Sigmoid colon (tissue), 7 donors: Measurements from ENCODE around the gene PARG. TPM values are rescaled to one million over a fixed set of nuclear protein-coding genes. Genes with fewer than 3 reads are reported as not detected.
"Not testable (repeated sequence)": the region's sequence is repeated elsewhere in the genome, so short reads cannot be mapped to it uniquely, and the experiment has no call there.

Experiments
- DNase-seq: peaks from one replicate; pipeline ENCODE4 v3.0.0-alpha.2; 2019
- H3K27ac ChIP-seq, 4 donors: fragments of 200-600 bp; sonication (generic); one replicate each; pipeline ENCODE4 v1.5.1; 2016 to 2019; ENCODE audit warnings: mild to moderate bottlenecking in 1 of 4
- H3K27me3 ChIP-seq, 3 donors: fragments of 200-600 bp; sonication (generic); one replicate each; pipeline ENCODE4 v1.5.1; 2019; ENCODE audit warnings: mild to moderate bottlenecking in 1 of 3
- H3K36me3 ChIP-seq, 4 donors: fragments of 200-600 bp; sonication (generic); one replicate each; pipeline ENCODE4 v1.5.1; 2016 to 2019
- H3K4me1 ChIP-seq, 4 donors: fragments of 200-600 bp; sonication (generic); one replicate each; pipeline ENCODE4 v1.5.1; 2017 to 2019
- H3K4me3 ChIP-seq, 4 donors: fragments of 200-600 bp; sonication (generic); one replicate each; pipeline ENCODE4 v1.5.1; 2017 to 2019; ENCODE audit warnings: mild to moderate bottlenecking in 2 of 4, moderate library complexity in 1 of 4
- H3K9me3 ChIP-seq, 4 donors: fragments of 200-600 bp in 3 of 4; sonication (generic) in 3 of 4; one replicate each; pipeline versions ENCODE4 v1.5.1 to v1.6.1; 2013 to 2019
- CTCF ChIP-seq, 4 experiments: fragments of 450-650 bp in 3 of 4; fragments of 200-600 bp in 1 of 4; IDR thresholded peaks; one replicate each; pipeline ENCODE4 v1.5.1; 2016 to 2019; ENCODE audit warnings: antibody characterized with exemption in 4 of 4, mild to moderate bottlenecking in 3 of 4, moderate library complexity in 2 of 4
- EP300 ChIP-seq, 4 donors: sonication (generic); formaldehyde crosslinking; IDR thresholded peaks; one replicate each; pipeline ENCODE4 v1.6.1; 2017; ENCODE audit warnings: antibody characterized with exemption in 4 of 4
- POLR2A ChIP-seq, 2 donors: fragments of 450-650 bp; IDR thresholded peaks; one replicate each; pipeline ENCODE4 v1.6.1; 2016; ENCODE audit warnings: antibody characterized with exemption in 2 of 2, mild to moderate bottlenecking in 2 of 2, moderate library complexity in 2 of 2
- POLR2AphosphoS5 ChIP-seq, 4 donors: sonication (generic); formaldehyde crosslinking; IDR thresholded peaks; one replicate each; pipeline ENCODE4 v1.6.1; 2017; ENCODE audit warnings: antibody characterized with exemption in 4 of 4
- WGBS, 2 donors: extraction: QIAGEN DNeasy Blood & Tissue Kit; methylation state at CpG; one replicate each; pipeline ENCODE4 v1.1.7; 2013; 5-methylcytosine and 5-hydroxymethylcytosine counted together
- intact Hi-C: fragments of 100-400 bp; cut with DNase I; formaldehyde crosslinking; loops from one replicate; pipeline ENCODE4 v1.15.1; 2023
- polyA plus RNA-seq, 3 donors: library from polyadenylated mRNA; stranded (reverse); fragments of 200-250 nt; gene quantifications; one replicate each; pipeline ENCODE4 v1.2.3, GENCODE V29; 2013
- total RNA-seq, 4 donors: library from RNA; depleted of rRNA; stranded (reverse); fragments of >200 nt; gene quantifications; one replicate each; pipeline ENCODE4 v1.1.0, GENCODE V29; 2016
- donor health status: healthy with polysubstance abuse.
- donor health status: Bipolar disorder and iron deficiency.
- donor health status: healthy.

The PARG gene
- total and polyA plus RNA-seq, 7 donors: 7.2 to 48.5 (median 24.7) TPM

DNA sequence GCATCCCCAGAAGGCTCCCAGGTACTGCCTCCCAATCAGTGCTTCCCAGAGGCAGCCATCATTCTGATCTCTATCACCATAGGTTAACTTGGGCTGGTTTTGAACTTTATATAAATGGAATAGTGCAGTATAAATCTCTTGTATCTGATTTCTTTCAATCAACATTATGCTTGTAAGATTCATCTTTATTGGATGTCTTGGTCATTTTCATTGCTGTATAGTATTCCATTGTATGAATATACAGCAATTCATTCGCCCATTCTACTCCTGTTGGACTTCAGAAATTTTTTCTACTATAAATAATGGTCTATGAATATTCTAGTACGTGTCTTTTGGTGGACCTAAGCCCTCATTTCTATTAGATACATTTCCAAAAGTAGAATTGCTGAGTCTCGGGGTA lies 163.6 kb downstream of the PARG start:
- no peak for DNase-seq
- Histone ChIP-seq H3K36me3 (no peaks in the 10 kb centered on the region), H3K4me3 (no peak overlapping the region), H3K9me3 (no peaks in the 10 kb centered on the region), H3K4me1 (no peaks in the 10 kb centered on the region), H3K27me3 (peaks cover 0 to 7% (median 0%) of the 10 kb centered on the region in 3 donors), H3K27ac (no peak overlapping the region)
- WGBS, 2 donors: 68 to 75% methylated on average over 3 of the region's 3 CpGs
- intact Hi-C loops: no loop called here
- TF ChIP-seq POLR2AphosphoS5 (IDR thresholded peaks at IDR 0.05) (no peak), CTCF (IDR thresholded peaks at IDR 0.05) (no peak), POLR2A (IDR thresholded peaks at IDR 0.05) (no peak), EP300 (IDR thresholded peaks at IDR 0.05) (no peak)

DNA sequence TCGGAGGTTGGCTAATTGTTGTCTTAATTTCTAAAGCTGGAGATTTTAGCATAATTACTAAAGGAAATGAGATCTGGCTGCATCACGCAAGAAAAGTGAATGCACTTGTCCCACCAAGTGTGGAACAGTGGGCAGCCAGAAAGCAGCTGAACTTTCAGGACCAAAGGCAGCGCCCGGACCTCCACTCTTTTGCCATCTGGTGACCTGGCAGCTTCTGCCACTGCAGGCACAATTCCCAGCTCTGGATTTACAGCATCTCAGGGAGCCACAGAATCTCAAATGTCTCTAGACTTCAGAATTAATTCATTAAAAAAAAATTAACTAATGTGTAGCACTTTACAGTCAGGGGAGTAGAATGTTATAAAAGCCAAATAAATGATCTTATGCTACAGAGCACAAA lies 165.0 kb downstream of the PARG start:
- DNase-seq: no peak
- TF ChIP-seq POLR2AphosphoS5 (IDR thresholded peaks at IDR 0.05) (no peak), EP300 (IDR thresholded peaks at IDR 0.05) (no peak), CTCF (IDR thresholded peaks at IDR 0.05) (no peak), POLR2A (IDR thresholded peaks at IDR 0.05) (no peak)
- Histone ChIP-seq H3K9me3 (no peaks in the 10 kb centered on the region), H3K27me3 (peaks cover 0 to 16% (median 0%) of the 10 kb centered on the region in 3 donors), H3K27ac (no peak overlapping the region), H3K4me1 (no peaks in the 10 kb centered on the region), H3K36me3 (no peaks in the 10 kb centered on the region), H3K4me3 (no peak overlapping the region)
- 79 to 85% methylated on average over 4 of the region's 4 CpGs for WGBS, 2 donors
- intact Hi-C loops: no loop called here

DNA sequence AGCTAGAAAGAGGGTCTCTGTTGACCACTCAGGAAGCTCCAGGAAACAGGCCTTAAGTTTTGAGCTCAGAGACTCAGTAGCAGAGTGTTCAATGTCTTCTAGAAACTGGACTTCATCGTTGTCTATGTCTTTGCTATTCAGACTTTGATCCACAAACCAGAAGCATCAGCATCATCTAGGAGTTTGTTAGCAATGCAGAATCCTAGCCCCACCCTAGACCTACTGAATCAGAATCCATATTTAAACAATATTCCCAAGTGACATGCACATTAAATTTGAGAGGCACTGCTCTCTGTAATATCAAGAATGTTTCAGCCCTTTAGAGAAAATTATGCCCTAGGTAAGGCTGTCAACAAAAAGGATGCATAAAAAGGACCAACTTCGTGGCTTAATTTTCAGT lies 166.8 kb downstream of the PARG start:
- TF ChIP-seq EP300 (IDR thresholded peaks at IDR 0.05) (no peak), CTCF (IDR thresholded peaks at IDR 0.05) (no peak), POLR2A (IDR thresholded peaks at IDR 0.05) (no peak), POLR2AphosphoS5 (IDR thresholded peaks at IDR 0.05) (no peak)
- Histone ChIP-seq H3K36me3 (no peaks in the 10 kb centered on the region), H3K27ac (no peak overlapping the region), H3K9me3 (no peaks in the 10 kb centered on the region), H3K4me1 (no peaks in the 10 kb centered on the region), H3K27me3 (peaks cover 0 to 20% (median 2%) of the 10 kb centered on the region in 3 donors), H3K4me3 (no peak overlapping the region)
- 63 to 78% methylated on average over 2 of the region's 2 CpGs for WGBS, 2 donors
- no peak for DNase-seq
- intact Hi-C loops: no loop called here

DNA sequence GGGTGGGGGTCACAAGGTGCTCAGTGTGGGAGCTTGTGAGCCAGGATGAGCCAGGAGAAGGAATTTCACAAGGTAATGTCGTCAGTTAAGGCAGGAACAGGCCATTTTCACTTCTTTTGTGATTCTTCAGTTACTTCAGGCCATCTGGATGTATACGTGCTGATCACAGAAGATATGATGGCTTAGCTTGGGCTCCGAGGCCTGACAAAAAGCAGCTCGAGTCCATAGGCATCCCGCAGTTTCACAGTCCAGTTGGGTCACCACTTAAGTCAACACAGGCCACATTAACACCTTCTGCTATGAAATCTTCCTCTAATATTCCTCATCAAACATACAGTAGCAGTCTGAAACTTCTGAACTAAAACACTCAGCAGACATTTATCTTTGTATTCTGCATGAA lies 168.9 kb downstream of the PARG start:
- DNase-seq, intact Hi-C loops, H3K27ac ChIP-seq, H3K9me3 ChIP-seq, H3K36me3 ChIP-seq, H3K4me3 ChIP-seq, H3K4me1 ChIP-seq: not testable (repeated sequence)
- H3K27me3 ChIP-seq: peaks cover 14 to 33% (median 14%) of the 10 kb centered on the region in 3 donors
- WGBS, 2 donors: 46 to 53% methylated on average over 5 of the region's 5 CpGs

DNA sequence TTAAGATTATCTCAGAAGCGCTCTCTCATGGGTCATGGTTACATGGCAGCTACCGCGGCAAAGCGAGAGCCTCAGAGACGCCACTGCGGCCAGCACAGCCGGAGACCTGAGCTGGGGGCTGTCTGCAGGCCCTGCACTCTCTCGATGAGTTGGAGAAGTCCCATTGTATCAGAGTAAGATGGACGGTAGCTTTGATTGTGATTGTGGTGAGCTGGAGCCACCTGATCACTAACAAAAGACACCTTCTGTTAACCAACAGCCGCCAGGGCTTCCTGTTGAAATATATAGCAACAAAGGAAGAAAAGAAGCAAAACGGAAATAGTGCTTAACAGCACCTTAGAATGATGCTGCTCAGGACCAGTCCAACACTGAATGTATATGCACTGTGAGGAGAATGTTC lies 170.8 kb downstream of the PARG start:
- WGBS, 2 donors: 44 to 71% methylated on average over 11 of the region's 11 CpGs
- H3K4me3 ChIP-seq, H3K27ac ChIP-seq, H3K36me3 ChIP-seq, intact Hi-C loops, H3K4me1 ChIP-seq, DNase-seq, H3K9me3 ChIP-seq: not testable (repeated sequence)
- peaks cover 18 to 51% (median 18%) of the 10 kb centered on the region in 3 donors for H3K27me3 ChIP-seq

- DNase-seq: no peak
- TF ChIP-seq EP300 (IDR thresholded peaks at IDR 0.05) (no peak), POLR2AphosphoS5 (IDR thresholded peaks at IDR 0.05) (no peak), POLR2A (IDR thresholded peaks at IDR 0.05) (no peak), CTCF (IDR thresholded peaks at IDR 0.05) (no peak)
- peaks cover 18 to 61% (median 18%) of the 10 kb centered on the region in 3 donors for H3K27me3 ChIP-seq
- WGBS, 2 donors: 94 to 96% methylated on average over 8 of the region's 8 CpGs
- intact Hi-C loops: no loop called here
- H3K9me3 ChIP-seq: peaks cover 0 to 6% (median 0%) of the 10 kb centered on the region in 4 donors
- no peak overlapping the region for H3K27ac ChIP-seq
- no peak overlapping the region for H3K4me3 ChIP-seq
- H3K36me3 ChIP-seq: no peaks in the 10 kb centered on the region
- no peaks in the 10 kb centered on the region for H3K4me1 ChIP-seq
Measured at GRCh38 chr10:49769692-49770091, 172.1 kb downstream of the PARG start.
